Stimulated activated CD4-positive, alpha-beta T cell treated with anti-CD3 and anti-CD28 coated beads, Interleukin-1b, Interleukin-23, amount 100 ng/mL, for 48 hours (primary cell): ENCODE results near the gene CBLC.
"Not testable (repeated sequence)": the region's sequence is repeated elsewhere in the genome, so short reads cannot be mapped to it uniquely, and the experiment has no call there.

Source experiments
- DNase-seq: peaks from one replicate; pipeline ENCODE4 v3.0.0-alpha.2; 2020

The CBLC gene

GRCh38 chr19:44765949-44766335 is 11.7 kb upstream of the CBLC start:
- no peak for DNase-seq

GRCh38 chr19:44767295-44768180 is 10.2 kb upstream of the CBLC start:
- DNase-seq, result no peak

GRCh38 chr19:44770550-44771257 is 7.0 kb upstream of the CBLC start:
- DNase-seq, result peak; percentile 98

GRCh38 chr19:44772144-44772543 is 5.5 kb upstream of the CBLC start:
- DNase-seq, result not testable (repeated sequence)

- DNase-seq, result no peak
Observed at GRCh38 chr19:44772959-44773358, 4.7 kb upstream of the CBLC start.

- DNase-seq, result no peak
Observed at GRCh38 chr19:44775676-44776240, 1.9 kb upstream of the CBLC start.

- DNase-seq, result no peak
Observed at GRCh38 chr19:44776402-44777096, 1.1 kb upstream of the CBLC start.

- DNase-seq, result no peak
Observed at GRCh38 chr19:44779150-44779549, 1.5 kb downstream of the CBLC start.

GRCh38 chr19:44781694-44782093 is 4.0 kb downstream of the CBLC start:
- not testable (repeated sequence) for DNase-seq

- DNase-seq, result no peak
Observed at GRCh38 chr19:44782729-44783128, 5.0 kb downstream of the CBLC start.

- no peak for DNase-seq
Observed at GRCh38 chr19:44783545-44783944, 5.9 kb downstream of the CBLC start.

GRCh38 chr19:44785271-44785670 is 7.6 kb downstream of the CBLC start:
- no peak for DNase-seq

- DNase-seq, result no peak
Observed at GRCh38 chr19:44785993-44786392, 8.3 kb downstream of the CBLC start.

GRCh38 chr19:44788971-44789370 is 11.3 kb downstream of the CBLC start:
- no peak for DNase-seq

- no peak for DNase-seq
Observed at GRCh38 chr19:44789943-44790483, 12.3 kb downstream of the CBLC start.

- DNase-seq, result no peak
Observed at GRCh38 chr19:44792281-44792680, 14.6 kb downstream of the CBLC start.

- DNase-seq, result no peak
Observed at GRCh38 chr19:44794610-44795009, 16.9 kb downstream of the CBLC start.

GRCh38 chr19:44795398-44795987 is 17.8 kb downstream of the CBLC start:
- no peak for DNase-seq

- DNase-seq, result no peak
Observed at GRCh38 chr19:44796701-44797115, 19.0 kb downstream of the CBLC start.

GRCh38 chr19:44799627-44800346 is 22.1 kb downstream of the CBLC start:
- no peak for DNase-seq

- DNase-seq, result peak; percentile 83
Observed at GRCh38 chr19:44800461-44800860, 22.8 kb downstream of the CBLC start.
